Endodermal cell (in vitro differentiated cells): ENCODE measurements around the gene SYNPR. TPM values are rescaled to one million over a fixed set of nuclear protein-coding genes. Genes with fewer than 3 reads are reported as not detected.

Experiments used
- DNase-seq: peaks from one replicate; pipeline ENCODE4 v3.0.0-alpha.2; 2017
- H3K27ac ChIP-seq: 2 replicates; pipeline ENCODE4 v1.5.1; 2013; ENCODE audit warnings: mild to moderate bottlenecking, low read depth, low read length, moderate library complexity
- H3K27me3 ChIP-seq: 2 replicates; pipeline ENCODE4 v1.6.1; 2013; ENCODE audit warnings: mild to moderate bottlenecking, low read length, moderate library complexity; ENCODE audit not compliant: insufficient read depth, control insufficient read depth, poor library complexity, severe bottlenecking
- H3K36me3 ChIP-seq: 2 replicates; pipeline ENCODE4 v1.7.0; 2013; ENCODE audit warnings: mild to moderate bottlenecking, low read length, moderate library complexity; ENCODE audit not compliant: control insufficient read depth, insufficient read depth
- H3K4me1 ChIP-seq: one replicate; pipeline ENCODE4 v1.7.0; 2013; ENCODE audit warnings: low read length; ENCODE audit not compliant: control insufficient read depth, insufficient read depth
- H3K4me3 ChIP-seq: 2 replicates; pipeline ENCODE4 v1.5.1; 2013; ENCODE audit warnings: mild to moderate bottlenecking, low read length, moderate library complexity
- H3K9ac ChIP-seq: 2 replicates; pipeline ENCODE4 v1.6.1; 2013; ENCODE audit warnings: mild to moderate bottlenecking, low read length, moderate library complexity; ENCODE audit not compliant: poor library complexity, severe bottlenecking; ENCODE audit errors: extremely low read depth
- H3K9me3 ChIP-seq: 2 replicates; pipeline ENCODE4 v1.6.1; 2013; ENCODE audit warnings: mild to moderate bottlenecking, low read length, moderate library complexity; ENCODE audit not compliant: control insufficient read depth
- H3K27ac Mint-ChIP-seq: 2 replicates; pipeline ENCODE4 v1.8.0; 2020; ENCODE audit warnings: mixed read lengths
- H3K27me3 Mint-ChIP-seq: 2 replicates; pipeline ENCODE4 v1.8.0; 2021; ENCODE audit warnings: mild to moderate bottlenecking, mixed read lengths; ENCODE audit not compliant: insufficient read depth
- H3K36me3 Mint-ChIP-seq: 2 replicates; pipeline ENCODE4 v1.8.0; 2020; ENCODE audit warnings: low read depth, mixed read lengths
- H3K4me1 Mint-ChIP-seq: 2 replicates; pipeline ENCODE4 v1.8.0; 2020; ENCODE audit warnings: mixed read lengths
- H3K4me3 Mint-ChIP-seq: 2 replicates; pipeline ENCODE4 v1.8.0; 2020; ENCODE audit warnings: mild to moderate bottlenecking, moderate library complexity, mixed read lengths
- H3K9me3 Mint-ChIP-seq: 2 replicates; pipeline ENCODE4 v1.8.0; 2020; ENCODE audit warnings: mild to moderate bottlenecking, mixed read lengths
- CTCF ChIP-seq: fragments of 200-600 bp; sonication (generic); conservative IDR thresholded peaks from 2 replicates; pipeline ENCODE4 v1.5.0; 2021; ENCODE audit warnings: antibody characterized with exemption, mild to moderate bottlenecking
- WGBS, 2 experiments: methylation state at CpG; one replicate each; pipeline versions ENCODE4 v1.1.5 to v1.1.7; 2013; ENCODE audit warnings: missing lambda C conversion rate in 2 of 2, mixed read lengths in 1 of 2; ENCODE audit not compliant: insufficient coverage in 1 of 2, insufficient read length in 1 of 2; 5-methylcytosine and 5-hydroxymethylcytosine counted together
- total RNA-seq, 2 donors: library from RNA; stranded (reverse); fragmentation: NEBNext Ultra II Directional in 1 of 2; extraction: Animal tissue kit (Norgen Biotek cat#: 25700) in 1 of 2; gene quantifications; 2 replicates in 1 of 2; 3 replicates in 1 of 2; pipeline ENCODE4 v1.2.1, GENCODE V29; 2021

SYNPR gene
- total RNA-seq, 2 donors from 2014 or later: not detected

GRCh38 chr3:63519426-63519825, 241.3 kb downstream of the SYNPR start:
- Histone ChIP-seq H3K9ac (no peak overlapping the region), H3K36me3 (no peaks in the 10 kb centered on the region), H3K27ac (no peak overlapping the region), H3K4me3 (no peak overlapping the region), H3K27me3 (no peaks in the 10 kb centered on the region), H3K4me1 (peaks cover 12% of the 10 kb centered on the region), H3K9me3 (no peaks in the 10 kb centered on the region)
- DNase-seq: no peak
- Mint-ChIP-seq H3K9me3 (no peaks in the 10 kb centered on the region), H3K36me3 (no peaks in the 10 kb centered on the region), H3K27ac (no peak overlapping the region), H3K4me1 (peaks cover 33% of the 10 kb centered on the region), H3K4me3 (no peak overlapping the region), H3K27me3 (no peaks in the 10 kb centered on the region)
- no peak for TF ChIP-seq CTCF
- WGBS, 2 experiments: 86% methylated on average over 1 to 2 of the region's 3 CpGs

GRCh38 chr3:63521657-63522056, 243.5 kb downstream of the SYNPR start:
- H3K36me3 ChIP-seq: no peaks in the 10 kb centered on the region
- Mint-ChIP-seq H3K27me3 (peaks cover 9% of the 10 kb centered on the region), H3K4me1 (peaks cover 18% of the 10 kb centered on the region), H3K36me3 (no peaks in the 10 kb centered on the region), H3K27ac (no peak overlapping the region), H3K9me3 (no peaks in the 10 kb centered on the region), H3K4me3 (no peak overlapping the region)
- TF ChIP-seq CTCF: no peak
- no peak overlapping the region for H3K9ac ChIP-seq
- WGBS, 2 experiments: 89% methylated on average over 1 of the region's 1 CpG; no CpG with 5 or more reads in 1 of the 2 experiments
- H3K4me3 ChIP-seq: no peak overlapping the region
- no peak overlapping the region for H3K27ac ChIP-seq
- no peaks in the 10 kb centered on the region for H3K9me3 ChIP-seq
- peaks cover 7% of the 10 kb centered on the region for H3K4me1 ChIP-seq
- DNase-seq: no peak
- H3K27me3 ChIP-seq: no peaks in the 10 kb centered on the region

GRCh38 chr3:63523100-63523499, 245.0 kb downstream of the SYNPR start:
- Mint-ChIP-seq H3K27ac (no peak overlapping the region), H3K9me3 (no peaks in the 10 kb centered on the region), H3K4me3 (no peak overlapping the region), H3K27me3 (peaks cover 9% of the 10 kb centered on the region), H3K36me3 (no peaks in the 10 kb centered on the region), H3K4me1 (peaks cover 29% of the 10 kb centered on the region)
- H3K36me3 ChIP-seq: no peaks in the 10 kb centered on the region
- DNase-seq: peak; percentile 73
- no peak overlapping the region for H3K4me3 ChIP-seq
- no peak for TF ChIP-seq CTCF
- H3K9ac ChIP-seq: no peak overlapping the region
- no peaks in the 10 kb centered on the region for H3K9me3 ChIP-seq
- peaks cover 10% of the 10 kb centered on the region for H3K4me1 ChIP-seq
- H3K27ac ChIP-seq: no peak overlapping the region
- H3K27me3 ChIP-seq: no peaks in the 10 kb centered on the region
- 61 to 68% methylated on average over 3 to 4 of the region's 5 CpGs for WGBS, 2 experiments
